Prostate gland (tissue), 2 donors: ENCODE measurements around the gene ZFYVE9.

Source experiments
- CTCF ChIP-seq, 4 experiments: fragments of 200-600 bp in 2 of 4; fragments of 450-650 bp in 2 of 4; sonication (generic) in 2 of 4; IDR thresholded peaks; 1 replicate in 3 of 4; 2 replicates in 1 of 4; pipeline ENCODE4 v1.5.1; 2016 to 2019; ENCODE audit warnings: antibody characterized with exemption in 4 of 4, mild to moderate bottlenecking in 2 of 4, moderate library complexity in 2 of 4
- POLR2A ChIP-seq: fragments of 450-650 bp; IDR thresholded peaks from one replicate; pipeline ENCODE4 v1.6.1; 2016; ENCODE audit warnings: antibody characterized with exemption, mild to moderate bottlenecking
- POLR2AphosphoS5 ChIP-seq: sonication (generic); formaldehyde crosslinking; IDR thresholded peaks from one replicate; pipeline ENCODE4 v1.6.1; 2017; ENCODE audit warnings: antibody characterized with exemption

- TF ChIP-seq CTCF (IDR thresholded peaks at IDR 0.05) (no peak), POLR2AphosphoS5 (no peak), POLR2A (no peak)
These were observed 97.8 kb downstream of the ZFYVE9 start for GRCh38 chr1:52239708-52240001.
